Body of pancreas (tissue), 4 donors: ENCODE results near the gene NOTCH2.

ENCODE experiments used
- CTCF ChIP-seq, 7 experiments: fragments of 450-650 bp in 4 of 7; fragments of 200-600 bp in 3 of 7; sonication (generic) in 3 of 7; IDR thresholded peaks; one replicate each; pipeline ENCODE4 v1.5.1; 2016 to 2019; ENCODE audit warnings: antibody characterized with exemption in 7 of 7
- POLR2A ChIP-seq, 3 donors: fragments of 450-650 bp; IDR thresholded peaks; one replicate each; pipeline ENCODE4 v1.6.1; 2016; ENCODE audit warnings: antibody characterized with exemption in 3 of 3, mild to moderate bottlenecking in 2 of 3

GRCh38 chr1:119959268-119960220, 109.9 kb downstream of the NOTCH2 start:
- TF ChIP-seq POLR2A (IDR thresholded peaks at IDR 0.05) (no peak), CTCF (IDR thresholded peaks at IDR 0.05) (no peak)
